ENCODE data around the gene KSR2.

The KSR2 gene

DNA sequence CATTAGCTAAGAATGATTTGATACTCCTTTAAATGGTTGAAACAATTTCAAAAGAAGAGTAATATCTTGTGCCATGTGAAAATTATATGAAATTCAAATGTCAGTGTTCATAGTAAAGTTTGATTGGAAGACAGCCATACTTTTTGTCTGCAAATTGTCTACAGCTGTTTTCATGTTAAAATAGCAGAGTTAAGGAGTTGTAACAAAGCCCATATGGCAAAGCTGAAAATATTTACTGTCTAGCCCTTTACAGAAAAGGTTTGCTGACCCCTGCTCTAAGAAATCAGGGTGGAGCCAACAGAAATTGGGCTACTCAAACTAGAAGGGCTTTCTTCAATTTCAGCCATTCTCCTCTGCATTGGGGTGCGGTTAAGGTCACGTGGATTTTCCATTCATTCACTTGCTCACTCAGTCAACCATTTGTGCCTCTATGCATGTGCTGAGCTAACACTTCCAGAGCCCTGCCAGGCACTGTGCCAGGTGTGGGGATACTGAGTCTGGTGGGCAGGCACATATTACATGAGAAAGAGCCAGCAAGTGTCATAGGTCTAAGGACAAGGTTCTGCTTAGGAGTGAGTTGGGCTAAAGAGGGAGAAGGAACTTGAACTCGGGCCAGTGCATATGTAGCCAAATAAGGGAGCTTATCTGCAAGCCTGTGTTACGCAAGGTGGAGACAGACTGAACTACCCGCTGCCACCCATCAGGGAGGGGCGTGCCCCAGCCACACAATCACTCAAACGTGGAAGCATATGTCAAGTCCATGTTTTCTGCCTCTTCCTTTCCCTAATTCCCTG, 467.5 kb downstream of the KSR2 start:
- WGBS, 2 experiments: 91 to 93% methylated on average over 7 of the region's 7 CpGs
- Histone ChIP-seq H3K4me1 (ENCODE audit: control insufficient read depth, insufficient read depth, low read length) (peaks cover 2% of the 10 kb centered on the region), H3K9me3 (ENCODE audit: control insufficient read depth, low read length) (no peaks in the 10 kb centered on the region), H3K27me3 (ENCODE audit: control insufficient read depth, insufficient read depth, low read length, poor library complexity, severe bottlenecking) (no peaks in the 10 kb centered on the region), H3K4me3 (ENCODE audit: insufficient read depth, low read depth, low read length) (no peak overlapping the region), H3K36me3 (ENCODE audit: control insufficient read depth, insufficient read depth, low read length) (no peaks in the 10 kb centered on the region), H3K27ac (ENCODE audit: insufficient read depth, low read depth, low read length, poor library complexity, severe bottlenecking) (no peak overlapping the region)

DNA sequence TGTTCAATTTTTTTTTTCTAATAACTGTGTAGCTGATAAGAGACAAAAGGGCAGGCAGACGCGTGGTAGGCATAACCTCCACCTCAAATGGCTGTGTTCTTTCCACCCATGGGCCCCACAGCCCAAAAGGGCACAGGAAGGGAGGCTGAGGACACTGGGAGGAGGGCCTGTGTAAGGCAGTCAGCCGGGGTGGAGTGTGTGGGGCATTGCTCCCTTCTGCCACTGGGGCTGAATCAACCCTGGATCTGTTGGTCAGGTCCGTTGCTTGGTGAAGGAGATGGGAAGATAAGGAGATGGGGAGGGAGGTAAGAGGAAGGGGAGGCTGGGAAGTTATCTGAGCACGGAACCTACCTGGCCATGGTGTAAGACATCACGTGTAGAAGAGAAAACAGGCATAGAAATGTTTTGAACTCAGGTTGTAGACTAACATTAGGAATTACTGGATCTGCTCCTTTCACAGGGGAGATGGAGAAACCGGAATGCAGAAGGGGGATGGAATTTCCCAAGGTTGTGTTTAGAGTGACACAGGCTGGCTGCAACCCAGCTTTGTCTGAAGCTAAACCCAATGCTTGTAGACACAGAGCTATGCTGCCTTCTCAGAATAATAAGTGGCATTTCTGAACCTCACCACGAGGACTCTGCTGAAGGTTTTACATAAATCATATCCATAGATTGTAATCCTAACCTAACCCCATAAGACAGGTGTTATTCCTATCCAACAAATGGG, 468.9 kb downstream of the KSR2 start:
- Histone ChIP-seq H3K4me3 (ENCODE audit: insufficient read depth, low read depth, low read length) (no peak overlapping the region), H3K27ac (ENCODE audit: insufficient read depth, low read depth, low read length, poor library complexity, severe bottlenecking) (no peak overlapping the region), H3K9me3 (ENCODE audit: control insufficient read depth, low read length) (no peaks in the 10 kb centered on the region), H3K4me1 (ENCODE audit: control insufficient read depth, insufficient read depth, low read length) (peaks cover 10% of the 10 kb centered on the region), H3K27me3 (ENCODE audit: control insufficient read depth, insufficient read depth, low read length, poor library complexity, severe bottlenecking) (no peaks in the 10 kb centered on the region), H3K36me3 (ENCODE audit: control insufficient read depth, insufficient read depth, low read length) (no peaks in the 10 kb centered on the region)
- 87 to 92% methylated on average over 8 of the region's 8 CpGs for whole genome bisulfite sequencing, 2 experiments

DNA sequence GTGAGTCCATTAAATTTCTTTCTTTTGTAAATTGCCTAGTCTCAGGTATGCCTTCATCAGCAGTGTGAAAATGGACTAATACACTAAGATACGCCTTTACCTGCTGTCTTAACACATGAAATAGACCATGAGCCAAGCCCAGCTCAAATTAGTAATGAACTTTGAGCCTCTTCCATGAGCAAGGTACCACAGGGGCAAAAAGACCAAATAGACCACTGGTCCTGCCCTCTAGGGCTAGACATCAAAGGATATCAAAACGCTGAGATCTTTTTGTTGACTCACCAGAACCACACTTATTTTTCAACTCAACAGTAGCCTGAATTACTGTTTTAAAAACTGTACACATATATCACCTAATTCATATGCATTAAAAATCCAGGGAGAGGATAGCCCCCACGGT, 469.9 kb downstream of the KSR2 start:
- H3K27me3 ChIP-seq (ENCODE audit: control insufficient read depth, insufficient read depth, low read length, poor library complexity, severe bottlenecking): no peaks in the 10 kb centered on the region
- 93 to 98% methylated on average over 3 of the region's 3 CpGs for WGBS, 2 experiments
- no peaks in the 10 kb centered on the region for H3K9me3 ChIP-seq (ENCODE audit: control insufficient read depth, low read length)
- H3K36me3 ChIP-seq (ENCODE audit: control insufficient read depth, insufficient read depth, low read length): no peaks in the 10 kb centered on the region
- H3K4me3 ChIP-seq (ENCODE audit: insufficient read depth, low read depth, low read length): no peak overlapping the region
- H3K4me1 ChIP-seq (ENCODE audit: control insufficient read depth, insufficient read depth, low read length): peaks cover 11% of the 10 kb centered on the region
- H3K27ac ChIP-seq (ENCODE audit: insufficient read depth, low read depth, low read length, poor library complexity, severe bottlenecking): no peak overlapping the region

DNA sequence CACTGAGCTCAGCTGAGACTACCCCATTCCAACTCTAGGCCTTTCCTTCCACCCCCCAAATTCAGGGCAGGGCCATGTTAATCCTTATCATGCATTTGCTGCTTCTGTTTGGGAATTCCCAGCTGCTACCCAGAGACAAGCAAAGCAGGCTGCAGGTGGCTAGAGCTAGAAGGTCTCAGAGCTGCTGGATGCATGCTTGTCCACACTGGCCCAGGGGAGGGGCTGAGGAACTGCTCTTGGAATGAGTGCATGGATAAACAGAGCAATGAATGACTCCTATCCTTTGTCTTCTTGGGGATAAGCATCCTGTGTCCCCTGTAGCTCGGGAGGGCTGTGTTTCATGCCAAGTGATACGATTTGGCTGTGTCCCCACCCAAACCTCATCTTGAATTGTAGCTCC, 470.5 kb downstream of the KSR2 start:
- Histone ChIP-seq H3K9me3 (ENCODE audit: control insufficient read depth, low read length) (no peaks in the 10 kb centered on the region), H3K27me3 (ENCODE audit: control insufficient read depth, insufficient read depth, low read length, poor library complexity, severe bottlenecking) (no peaks in the 10 kb centered on the region), H3K36me3 (ENCODE audit: control insufficient read depth, insufficient read depth, low read length) (no peaks in the 10 kb centered on the region), H3K27ac (ENCODE audit: insufficient read depth, low read depth, low read length, poor library complexity, severe bottlenecking) (no peak overlapping the region), H3K4me3 (ENCODE audit: insufficient read depth, low read depth, low read length) (no peak overlapping the region), H3K4me1 (ENCODE audit: control insufficient read depth, insufficient read depth, low read length) (peaks cover 11% of the 10 kb centered on the region)
- WGBS, 2 experiments: 73 to 84% methylated on average over 2 of the region's 2 CpGs

DNA sequence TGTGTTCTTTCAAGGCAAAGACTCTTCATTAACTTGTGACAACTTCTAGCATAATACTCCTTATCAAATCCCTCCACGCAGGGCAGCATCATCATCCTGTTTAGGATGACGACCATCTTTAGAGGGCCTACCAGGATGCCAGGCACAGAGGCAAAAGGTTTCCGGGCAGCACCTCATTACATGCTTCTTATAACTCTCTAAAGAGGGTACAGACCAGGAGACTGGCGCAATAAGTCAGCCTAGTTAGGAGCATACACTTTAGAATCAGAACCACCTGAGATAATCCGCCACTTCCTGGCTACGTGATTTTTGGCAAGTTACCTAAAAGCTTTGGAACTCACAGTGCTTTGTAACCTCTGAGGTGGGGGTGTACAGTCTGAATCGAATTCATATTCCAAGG, 471.4 kb downstream of the KSR2 start:
- H3K4me3 ChIP-seq (ENCODE audit: insufficient read depth, low read depth, low read length): no peak overlapping the region
- H3K27me3 ChIP-seq (ENCODE audit: control insufficient read depth, insufficient read depth, low read length, poor library complexity, severe bottlenecking): no peaks in the 10 kb centered on the region
- 90 to 93% methylated on average over 7 of the region's 7 CpGs for WGBS, 2 experiments
- H3K36me3 ChIP-seq (ENCODE audit: control insufficient read depth, insufficient read depth, low read length): no peaks in the 10 kb centered on the region
- peaks cover 11% of the 10 kb centered on the region for H3K4me1 ChIP-seq (ENCODE audit: control insufficient read depth, insufficient read depth, low read length)
- no peak overlapping the region for H3K27ac ChIP-seq (ENCODE audit: insufficient read depth, low read depth, low read length, poor library complexity, severe bottlenecking)
- no peaks in the 10 kb centered on the region for H3K9me3 ChIP-seq (ENCODE audit: control insufficient read depth, low read length)

DNA sequence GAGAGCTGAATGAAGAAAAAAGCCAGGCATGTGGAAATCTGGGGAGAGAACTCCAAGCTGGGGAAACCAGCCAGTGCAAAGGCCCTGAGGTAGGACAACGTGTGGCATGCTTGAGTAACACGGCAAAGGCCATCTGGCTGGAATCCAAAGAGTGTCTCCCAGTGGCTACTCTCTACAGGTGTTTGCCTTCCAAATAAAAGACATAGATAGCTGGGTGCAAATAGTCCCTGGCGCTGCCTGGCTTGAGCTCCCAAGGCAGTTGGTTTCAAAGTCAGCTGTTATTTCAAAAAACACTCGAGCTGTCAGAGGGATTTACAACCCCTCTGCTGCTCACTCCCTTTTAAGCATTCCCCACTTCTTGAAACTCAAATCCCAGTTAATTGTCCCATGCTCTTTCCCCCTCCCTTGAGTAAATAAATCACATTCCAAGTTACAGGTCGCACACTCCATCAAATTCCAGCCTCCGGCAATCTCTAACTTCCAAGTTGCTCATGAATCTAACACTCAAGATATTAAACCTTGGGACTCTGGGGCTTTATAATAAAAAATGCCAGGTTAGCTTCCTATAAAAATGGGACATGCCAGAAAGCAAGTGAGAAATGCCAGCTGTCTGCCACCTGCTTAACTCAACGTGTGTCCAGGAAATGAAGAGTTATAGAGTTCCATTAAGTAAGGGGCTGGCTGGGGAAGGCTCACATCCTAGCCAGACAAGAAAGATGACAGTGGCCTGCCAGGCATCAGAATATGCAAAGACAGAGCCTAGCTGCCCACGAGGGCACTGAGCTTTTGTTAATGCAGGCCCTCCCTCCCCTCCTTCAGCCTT, 473.7 kb downstream of the KSR2 start:
- Histone ChIP-seq H3K4me1 (ENCODE audit: control insufficient read depth, insufficient read depth, low read length) (peaks cover 11% of the 10 kb centered on the region), H3K27ac (ENCODE audit: insufficient read depth, low read depth, low read length, poor library complexity, severe bottlenecking) (no peak overlapping the region), H3K9me3 (ENCODE audit: control insufficient read depth, low read length) (no peaks in the 10 kb centered on the region), H3K4me3 (ENCODE audit: insufficient read depth, low read depth, low read length) (no peak overlapping the region), H3K27me3 (ENCODE audit: control insufficient read depth, insufficient read depth, low read length, poor library complexity, severe bottlenecking) (no peaks in the 10 kb centered on the region), H3K36me3 (ENCODE audit: control insufficient read depth, insufficient read depth, low read length) (no peaks in the 10 kb centered on the region)
- 54 to 56% methylated on average over 8 of the region's 8 CpGs for WGBS, 2 experiments

DNA sequence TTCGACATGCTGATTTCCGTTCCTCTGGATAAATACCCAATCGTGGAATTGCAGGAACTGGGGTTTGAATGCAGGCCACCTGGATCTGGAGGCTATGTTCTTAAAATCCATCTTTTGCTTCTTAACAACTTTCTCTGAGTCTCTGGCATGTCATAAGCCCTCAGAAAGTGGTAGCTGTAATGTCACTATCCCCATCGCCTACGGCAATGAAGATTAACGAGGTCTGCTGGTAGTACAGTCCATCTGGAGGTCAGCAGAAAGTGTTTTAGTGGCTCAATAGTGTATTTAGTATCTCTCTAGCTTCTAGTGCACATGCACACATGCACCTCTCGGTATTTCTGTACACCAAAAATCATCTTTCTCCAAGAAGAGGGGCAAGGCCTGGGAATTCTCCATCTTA, 477.1 kb downstream of the KSR2 start:
- Histone ChIP-seq H3K4me1 (ENCODE audit: control insufficient read depth, insufficient read depth, low read length) (peaks cover 9% of the 10 kb centered on the region), H3K4me3 (ENCODE audit: insufficient read depth, low read depth, low read length) (no peak overlapping the region), H3K27ac (ENCODE audit: insufficient read depth, low read depth, low read length, poor library complexity, severe bottlenecking) (no peak overlapping the region), H3K9me3 (ENCODE audit: control insufficient read depth, low read length) (no peaks in the 10 kb centered on the region), H3K27me3 (ENCODE audit: control insufficient read depth, insufficient read depth, low read length, poor library complexity, severe bottlenecking) (no peaks in the 10 kb centered on the region), H3K36me3 (ENCODE audit: control insufficient read depth, insufficient read depth, low read length) (no peaks in the 10 kb centered on the region)
- WGBS, 2 experiments: 93 to 97% methylated on average over 7 of the region's 7 CpGs

DNA sequence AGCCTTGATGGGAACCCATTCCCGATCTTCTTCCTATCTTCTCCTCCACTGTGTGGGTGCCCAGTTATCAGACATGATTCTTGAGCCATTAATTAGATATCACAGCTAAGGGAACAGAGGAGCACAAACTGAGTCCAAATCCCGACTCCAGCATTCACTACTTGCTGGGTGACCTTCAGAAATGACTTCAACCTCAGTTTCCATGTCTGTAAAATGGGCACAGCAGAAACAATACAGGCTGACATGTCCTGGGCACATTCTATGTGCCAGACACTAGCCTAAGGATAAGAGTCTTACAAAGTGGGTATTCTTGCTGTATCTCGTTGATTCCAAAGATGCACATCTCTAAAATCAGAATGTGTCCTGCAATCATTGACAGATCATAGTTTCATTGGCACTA, 478.7 kb downstream of the KSR2 start:
- Histone ChIP-seq H3K27ac (ENCODE audit: insufficient read depth, low read depth, low read length, poor library complexity, severe bottlenecking) (no peak overlapping the region), H3K9me3 (ENCODE audit: control insufficient read depth, low read length) (no peaks in the 10 kb centered on the region), H3K4me3 (ENCODE audit: insufficient read depth, low read depth, low read length) (no peak overlapping the region), H3K36me3 (ENCODE audit: control insufficient read depth, insufficient read depth, low read length) (no peaks in the 10 kb centered on the region), H3K27me3 (ENCODE audit: control insufficient read depth, insufficient read depth, low read length, poor library complexity, severe bottlenecking) (no peaks in the 10 kb centered on the region), H3K4me1 (ENCODE audit: control insufficient read depth, insufficient read depth, low read length) (peaks cover 3% of the 10 kb centered on the region)
- WGBS, 2 experiments: 92 to 95% methylated on average over 3 of the region's 3 CpGs

DNA sequence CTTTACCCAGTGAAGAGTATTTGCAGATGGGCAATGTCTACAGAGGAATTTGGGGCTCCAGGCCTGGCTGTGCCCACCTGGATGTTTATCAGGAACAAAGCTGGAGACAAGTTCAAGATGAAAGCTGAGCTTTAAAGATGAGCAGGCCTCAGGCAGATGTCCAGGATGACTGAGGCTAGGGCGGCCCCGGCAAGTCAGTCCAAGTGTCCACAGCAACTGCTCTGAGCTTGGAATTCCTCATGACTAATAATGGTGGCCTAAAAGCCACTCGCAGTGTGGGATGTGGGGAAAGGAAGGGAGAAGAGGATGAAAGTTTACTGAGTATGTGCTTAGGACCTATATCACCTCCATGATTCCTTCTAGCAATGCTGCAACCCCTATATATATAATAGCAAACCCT, 479.1 kb downstream of the KSR2 start:
- Histone ChIP-seq H3K9me3 (ENCODE audit: control insufficient read depth, low read length) (no peaks in the 10 kb centered on the region), H3K4me3 (ENCODE audit: insufficient read depth, low read depth, low read length) (no peak overlapping the region), H3K4me1 (ENCODE audit: control insufficient read depth, insufficient read depth, low read length) (no peaks in the 10 kb centered on the region), H3K27ac (ENCODE audit: insufficient read depth, low read depth, low read length, poor library complexity, severe bottlenecking) (no peak overlapping the region), H3K27me3 (ENCODE audit: control insufficient read depth, insufficient read depth, low read length, poor library complexity, severe bottlenecking) (no peaks in the 10 kb centered on the region), H3K36me3 (ENCODE audit: control insufficient read depth, insufficient read depth, low read length) (no peaks in the 10 kb centered on the region)
- WGBS, 2 experiments: 93 to 98% methylated on average over 3 of the region's 3 CpGs

Data from ectodermal cell (in vitro differentiated cells).